Measurements from ENCODE around the gene TM4SF18. TPM values are rescaled to one million over a fixed set of nuclear protein-coding genes. Genes with fewer than 3 reads are reported as not detected.

Gene TM4SF18
- total and polyA plus RNA-seq, 2 experiments from 2014 or later: 1.6 to 2.0 TPM

- TF ChIP-seq ZNF462 (CRISPR knock-in tag; IDR thresholded peaks at IDR 0.05): no peak
- no peak for TF ChIP-seq EZH2phosphoT487 (IDR thresholded peaks at IDR 0.05; ENCODE audit: unreplicated experiment)
- no peak for TF ChIP-seq CTCF (conservative IDR thresholded peaks at IDR 0.05; ENCODE audit: low read depth in 2 of 2)
- no peak for TF ChIP-seq NANOG (IDR thresholded peaks at IDR 0.05; ENCODE audit: borderline replicate concordance)
- no peak for TF ChIP-seq JUNB (IDR thresholded peaks at IDR 0.05; ENCODE audit: unreplicated experiment)
Observed at GRCh38 chr3:149321640-149322039, 11.8 kb downstream of the TM4SF18 start (continued).

GRCh38 chr3:149321136-149321535 lies 12.3 kb downstream of the TM4SF18 start:
- no peak overlapping the region for H3K27ac Mint-ChIP-seq
- H3K4me2 ChIP-seq: no peak overlapping the region
- TF ChIP-seq CREB1 (CRISPR knock-in tag; IDR thresholded peaks at IDR 0.05; ENCODE audit: low read depth) (no peak), ZNF331 (CRISPR knock-in tag; IDR thresholded peaks at IDR 0.05; ENCODE audit: low read depth) (no peak), CTCF (conservative IDR thresholded peaks at IDR 0.05; ENCODE audit: low read depth in 2 of 2) (no peak), STAT1 (IDR thresholded peaks at IDR 0.05; ENCODE audit: unreplicated experiment) (no peak), JUNB (IDR thresholded peaks at IDR 0.05; ENCODE audit: unreplicated experiment) (no peak), ZNF114 (CRISPR knock-in tag; IDR thresholded peaks at IDR 0.05) (no peak), REST (IDR thresholded peaks at IDR 0.05; ENCODE audit: unreplicated experiment) (no peak)

More at GRCh38 chr3:149321136-149321535, 12.3 kb downstream of the TM4SF18 start:
- Histone ChIP-seq H4K20me1 (replicated peaks; ENCODE audit: insufficient read depth) (no peaks in the 10 kb centered on the region), H3K79me2 (replicated peaks; ENCODE audit: insufficient read depth) (no peaks in the 10 kb centered on the region), H3K4me1 (ENCODE audit: insufficient read depth) (no peaks in the 10 kb centered on the region), H3K9me2 (ENCODE audit: insufficient read depth) (peaks cover 2% of the 10 kb centered on the region; the same call in 1 of the 2 replicates), H3K27ac (ENCODE audit: low read depth) (no peak overlapping the region), H3K36me3 (ENCODE audit: insufficient read depth) (no peaks in the 10 kb centered on the region), H3K27me3 (ENCODE audit: insufficient read depth) (no peaks in the 10 kb centered on the region), H3F3A (replicated peaks; ENCODE audit: low read depth) (no peaks in the 10 kb centered on the region), H2AFZ (no peak overlapping the region), H3K4me3 (no peak overlapping the region)
- Mint-ChIP-seq H3K4me3 (no peak overlapping the region), H3K9me3 (no peaks in the 10 kb centered on the region), H3K36me3 (ENCODE audit: low read depth) (no peaks in the 10 kb centered on the region; the same call in 2 of the 3 replicates), H3K4me1 (peaks cover 6% of the 10 kb centered on the region; the same call in 2 of the 3 replicates), H3K27me3 (ENCODE audit: insufficient read depth, low read depth, poor library complexity) (peaks cover 7% of the 10 kb centered on the region)
- no peak for ATAC-seq
- DNase-seq (ENCODE audit: low spot score): no peak
